Neural crest cell (in vitro differentiated cells): Measurements from ENCODE around the gene IQGAP1. TPM values are rescaled to one million over a fixed set of nuclear protein-coding genes. Genes with fewer than 3 reads are reported as not detected.

Experiments
- DNase-seq: peaks from one replicate; pipeline ENCODE4 v3.0.0; 2021; ENCODE audit warnings: low read depth, mixed read lengths, low spot score
- H3K27ac Mint-ChIP-seq: one replicate; pipeline ENCODE4 v1.8.0; 2021; ENCODE audit warnings: mild to moderate bottlenecking, mixed read lengths; ENCODE audit not compliant: unreplicated experiment
- H3K27me3 Mint-ChIP-seq: 2 replicates; pipeline ENCODE4 v1.8.0; 2021; ENCODE audit warnings: low read depth, mild to moderate bottlenecking, mixed read lengths
- H3K36me3 Mint-ChIP-seq: 2 replicates; pipeline ENCODE4 v1.8.0; 2021; ENCODE audit warnings: low read depth, mild to moderate bottlenecking, mixed read lengths
- H3K4me1 Mint-ChIP-seq: 2 replicates; pipeline ENCODE4 v1.8.0; 2021; ENCODE audit warnings: mixed read lengths
- H3K4me3 Mint-ChIP-seq: one replicate; pipeline ENCODE4 v1.8.0; 2021; ENCODE audit warnings: mild to moderate bottlenecking, mixed read lengths
- H3K9me3 Mint-ChIP-seq: 2 replicates; pipeline ENCODE4 v1.8.0; 2021; ENCODE audit warnings: mixed read lengths
- total RNA-seq: library from RNA; stranded (reverse); gene quantifications from 2 replicates; pipeline ENCODE4 v1.2.1, GENCODE V29; 2021
- TF ChIP-seq, protein P1 (sequence below): fragments of 200-600 bp; sonication (generic); conservative IDR thresholded peaks from 2 replicates; pipeline ENCODE4 v1.5.0; 2021; ENCODE audit warnings: antibody characterized with exemption, mild to moderate bottlenecking

IQGAP1 gene
- total RNA-seq, 1 donor from 2014 or later, result 46.1 TPM

DNA sequence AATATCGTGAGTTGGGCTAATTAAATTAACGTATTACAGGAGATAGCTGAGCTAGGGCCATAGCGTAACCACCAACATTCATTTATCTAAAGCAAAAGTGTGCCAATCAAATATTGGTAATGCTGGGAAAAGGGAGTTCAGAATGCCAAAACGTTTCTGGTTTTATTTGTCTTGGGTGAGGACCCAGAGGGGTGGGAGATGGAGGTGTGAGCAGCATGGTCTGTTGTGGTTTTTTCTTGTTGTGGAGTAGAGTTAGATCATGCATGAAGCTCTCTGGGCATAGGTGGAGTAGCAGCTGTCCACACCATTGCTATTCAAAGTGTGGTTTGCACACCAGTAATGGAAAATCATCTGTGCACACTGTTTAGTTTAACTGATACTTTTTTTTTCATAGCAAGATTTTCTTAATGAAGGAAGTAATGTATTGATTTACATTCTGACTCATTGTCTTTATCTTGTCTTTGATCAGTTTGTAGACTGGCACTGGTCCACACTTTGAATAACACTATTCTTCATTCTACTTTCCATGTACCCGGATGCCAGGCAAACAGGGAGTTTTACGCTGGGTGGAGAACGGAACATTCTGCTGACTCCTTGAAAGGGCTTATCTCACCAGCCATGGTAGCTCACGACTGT lies 90.9 kb downstream of the IQGAP1 start:
- H3K9me3 Mint-ChIP-seq, result no peaks in the 10 kb centered on the region
- no peak overlapping the region for H3K4me3 Mint-ChIP-seq
- TF ChIP-seq, protein P1, sequence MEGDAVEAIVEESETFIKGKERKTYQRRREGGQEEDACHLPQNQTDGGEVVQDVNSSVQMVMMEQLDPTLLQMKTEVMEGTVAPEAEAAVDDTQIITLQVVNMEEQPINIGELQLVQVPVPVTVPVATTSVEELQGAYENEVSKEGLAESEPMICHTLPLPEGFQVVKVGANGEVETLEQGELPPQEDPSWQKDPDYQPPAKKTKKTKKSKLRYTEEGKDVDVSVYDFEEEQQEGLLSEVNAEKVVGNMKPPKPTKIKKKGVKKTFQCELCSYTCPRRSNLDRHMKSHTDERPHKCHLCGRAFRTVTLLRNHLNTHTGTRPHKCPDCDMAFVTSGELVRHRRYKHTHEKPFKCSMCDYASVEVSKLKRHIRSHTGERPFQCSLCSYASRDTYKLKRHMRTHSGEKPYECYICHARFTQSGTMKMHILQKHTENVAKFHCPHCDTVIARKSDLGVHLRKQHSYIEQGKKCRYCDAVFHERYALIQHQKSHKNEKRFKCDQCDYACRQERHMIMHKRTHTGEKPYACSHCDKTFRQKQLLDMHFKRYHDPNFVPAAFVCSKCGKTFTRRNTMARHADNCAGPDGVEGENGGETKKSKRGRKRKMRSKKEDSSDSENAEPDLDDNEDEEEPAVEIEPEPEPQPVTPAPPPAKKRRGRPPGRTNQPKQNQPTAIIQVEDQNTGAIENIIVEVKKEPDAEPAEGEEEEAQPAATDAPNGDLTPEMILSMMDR, result no peak
- H3K27me3 Mint-ChIP-seq, result no peaks in the 10 kb centered on the region
- DNase-seq, result no peak
- H3K27ac Mint-ChIP-seq, result no peak overlapping the region
- no peaks in the 10 kb centered on the region for H3K36me3 Mint-ChIP-seq
- peaks cover 11% of the 10 kb centered on the region for H3K4me1 Mint-ChIP-seq

DNA sequence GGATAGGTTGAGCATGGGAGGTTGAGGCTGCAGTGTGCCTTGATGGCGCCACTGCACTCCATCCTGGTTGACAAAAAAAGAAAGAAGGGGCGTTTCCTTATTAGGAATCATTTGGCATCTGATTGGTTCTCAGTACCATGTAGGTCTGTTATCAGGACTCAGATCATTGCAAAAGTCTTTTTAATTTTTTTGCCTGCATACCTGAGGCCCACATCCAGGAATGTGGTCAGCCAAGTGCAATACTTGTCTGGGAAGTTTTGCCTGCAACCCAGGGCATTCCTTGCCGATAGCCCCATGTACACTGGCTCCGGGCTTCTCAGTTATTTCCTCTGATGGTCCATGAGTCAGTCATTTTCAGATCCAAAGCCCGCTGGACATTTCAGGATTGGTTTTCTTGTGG lies 91.6 kb downstream of the IQGAP1 start:
- Mint-ChIP-seq H3K4me1 (peaks cover 11% of the 10 kb centered on the region), H3K27me3 (no peaks in the 10 kb centered on the region), H3K27ac (no peak overlapping the region), H3K9me3 (no peaks in the 10 kb centered on the region), H3K36me3 (no peaks in the 10 kb centered on the region), H3K4me3 (no peak overlapping the region)
- TF ChIP-seq, protein P1, result no peak
- no peak for DNase-seq

DNA sequence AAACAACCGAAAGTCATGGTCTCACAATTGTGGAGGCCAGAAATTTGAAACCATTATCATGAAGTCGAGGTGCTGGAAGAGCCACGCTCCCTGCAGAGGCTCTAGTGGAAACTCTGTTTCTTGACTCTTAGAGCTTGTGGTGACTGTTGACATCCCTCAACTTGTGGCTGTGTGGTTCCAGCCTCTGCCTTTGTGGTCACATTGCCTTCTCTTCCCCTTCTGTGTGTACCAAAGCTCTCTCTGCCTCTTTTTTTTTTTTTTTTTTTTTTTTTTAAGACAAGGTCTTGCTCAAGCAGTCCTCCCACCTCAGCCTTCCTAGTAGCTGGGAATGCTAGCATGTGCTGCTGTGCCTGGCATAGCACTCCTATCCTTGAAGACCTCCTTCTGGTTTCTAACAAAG lies 93.0 kb downstream of the IQGAP1 start:
- TF ChIP-seq, protein P1, result no peak
- Mint-ChIP-seq H3K36me3 (no peaks in the 10 kb centered on the region), H3K4me1 (peaks cover 11% of the 10 kb centered on the region), H3K4me3 (no peak overlapping the region), H3K9me3 (no peaks in the 10 kb centered on the region), H3K27ac (no peak overlapping the region), H3K27me3 (no peaks in the 10 kb centered on the region)
- DNase-seq, result no peak

DNA sequence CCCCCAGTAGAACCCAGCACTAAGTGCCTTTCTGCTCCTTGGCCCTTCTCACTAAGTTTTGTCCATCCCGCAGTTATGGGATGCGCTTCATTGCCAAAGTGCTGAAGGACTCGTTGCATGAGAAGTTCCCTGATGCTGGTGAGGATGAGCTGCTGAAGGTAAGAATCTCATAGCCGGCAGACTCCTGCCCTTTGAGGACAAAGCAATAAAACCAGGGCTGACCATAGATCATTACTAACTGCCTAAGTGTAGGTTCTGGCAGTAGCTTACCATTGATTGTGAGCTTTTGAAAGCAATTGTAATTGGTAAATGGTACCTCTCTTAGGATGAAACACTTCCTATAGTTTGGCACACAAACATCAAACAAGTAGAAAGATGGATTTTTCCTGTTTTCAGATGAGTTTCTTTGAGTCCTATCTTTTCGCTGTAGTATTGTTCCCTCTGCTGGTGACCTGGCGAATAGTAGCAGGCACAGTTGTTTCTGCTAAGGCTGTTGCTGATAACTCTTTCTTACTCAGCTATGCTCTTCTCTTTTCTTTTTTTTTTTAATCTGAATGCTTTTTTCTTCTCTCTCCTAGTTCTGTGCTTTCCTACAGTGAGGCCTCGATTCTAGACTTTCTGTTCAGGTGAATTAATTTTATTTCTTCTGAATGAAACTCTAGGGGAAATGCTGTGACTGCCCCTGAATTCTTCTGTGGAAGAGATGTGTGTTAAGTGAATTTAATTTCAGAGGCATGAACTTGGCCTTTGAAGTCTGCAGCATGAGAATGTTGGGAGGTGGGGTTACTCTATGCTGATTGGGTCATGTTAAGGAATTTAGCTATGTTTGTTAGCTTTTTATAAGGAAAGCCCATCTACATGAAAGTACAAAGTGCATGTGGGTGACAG lies 94.3 kb downstream of the IQGAP1 start:
- DNase-seq, result peak; percentile 39
- H3K27ac Mint-ChIP-seq, result no peak overlapping the region
- H3K4me1 Mint-ChIP-seq, result peaks cover 11% of the 10 kb centered on the region
- H3K36me3 Mint-ChIP-seq, result no peaks in the 10 kb centered on the region
- no peaks in the 10 kb centered on the region for H3K9me3 Mint-ChIP-seq
- no peaks in the 10 kb centered on the region for H3K27me3 Mint-ChIP-seq
- TF ChIP-seq, protein P1, result peak; percentile 95
- H3K4me3 Mint-ChIP-seq, result no peak overlapping the region

DNA sequence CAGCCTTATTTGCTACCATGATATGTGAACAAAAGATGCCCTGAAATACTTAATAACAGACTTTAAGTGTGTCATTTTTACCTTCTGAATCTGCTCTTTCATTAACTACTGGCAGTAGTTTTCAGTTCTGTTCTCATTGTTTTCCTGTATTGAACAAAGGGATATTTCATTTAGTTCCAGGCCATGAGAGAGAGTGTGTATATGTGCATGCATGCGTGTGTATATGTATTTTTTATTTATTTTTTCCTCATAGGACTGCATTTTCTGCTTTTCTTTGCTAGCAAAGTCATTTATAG lies 94.9 kb downstream of the IQGAP1 start:
- Mint-ChIP-seq H3K27ac (no peak overlapping the region), H3K4me1 (peaks cover 11% of the 10 kb centered on the region), H3K4me3 (no peak overlapping the region), H3K27me3 (no peaks in the 10 kb centered on the region), H3K9me3 (no peaks in the 10 kb centered on the region), H3K36me3 (no peaks in the 10 kb centered on the region)
- no peak for DNase-seq
- TF ChIP-seq, protein P1, result no peak
